NCI-H748 (cell line): ENCODE data around the gene TRIM44.

Source experiments
- DNase-seq: peaks from one replicate; lab custom pipeline; 2025; ENCODE audit not compliant: unreplicated experiment; lab: John Stamatoyannopoulos, UW

Gene TRIM44

DNA sequence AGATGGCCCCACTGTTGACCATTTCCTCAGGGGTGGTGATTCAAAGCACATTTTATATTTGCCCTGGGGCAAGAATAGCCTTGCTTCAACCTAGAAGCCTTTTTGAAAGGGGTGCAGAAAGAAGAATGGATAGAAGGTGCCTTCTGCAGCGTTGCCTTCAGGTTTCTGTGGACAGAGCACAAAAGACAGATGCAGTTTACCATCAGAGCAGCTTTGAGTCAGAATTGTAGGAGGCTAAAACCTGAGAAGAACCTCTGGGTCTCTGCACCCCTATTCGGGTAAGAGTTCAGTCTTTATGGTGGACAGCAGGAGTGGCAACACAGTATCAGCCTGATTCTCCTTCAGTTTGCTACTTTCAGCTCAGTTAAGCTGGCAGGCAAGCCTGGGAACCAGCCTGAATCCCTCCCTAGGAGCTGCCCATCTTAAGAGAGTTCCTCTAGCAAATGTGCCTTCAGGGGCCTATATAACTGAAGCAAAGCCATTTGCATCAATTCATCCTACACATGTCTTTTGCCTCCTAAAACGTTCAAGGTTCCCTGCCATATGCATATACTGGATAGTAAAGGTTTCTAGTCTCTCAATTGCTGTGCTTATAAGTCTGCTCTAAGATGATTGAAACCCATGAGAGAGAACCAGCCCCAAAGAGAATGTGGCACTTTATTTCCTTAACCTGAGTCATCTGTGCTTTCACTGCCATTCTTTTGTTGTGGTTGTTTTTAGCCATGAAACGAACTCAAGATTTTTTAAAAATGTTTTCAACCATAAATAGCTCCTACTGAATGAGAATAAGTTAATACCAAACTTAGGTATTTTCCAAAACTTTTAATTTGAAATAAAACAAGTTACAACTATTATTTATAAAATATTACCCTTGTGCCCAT is 123.0 kb downstream of the TRIM44 start:
- DNase-seq, result no peak

- DNase-seq, result no peak
Observed at GRCh38 chr11:35786188-35786587, 123.6 kb downstream of the TRIM44 start.

DNA sequence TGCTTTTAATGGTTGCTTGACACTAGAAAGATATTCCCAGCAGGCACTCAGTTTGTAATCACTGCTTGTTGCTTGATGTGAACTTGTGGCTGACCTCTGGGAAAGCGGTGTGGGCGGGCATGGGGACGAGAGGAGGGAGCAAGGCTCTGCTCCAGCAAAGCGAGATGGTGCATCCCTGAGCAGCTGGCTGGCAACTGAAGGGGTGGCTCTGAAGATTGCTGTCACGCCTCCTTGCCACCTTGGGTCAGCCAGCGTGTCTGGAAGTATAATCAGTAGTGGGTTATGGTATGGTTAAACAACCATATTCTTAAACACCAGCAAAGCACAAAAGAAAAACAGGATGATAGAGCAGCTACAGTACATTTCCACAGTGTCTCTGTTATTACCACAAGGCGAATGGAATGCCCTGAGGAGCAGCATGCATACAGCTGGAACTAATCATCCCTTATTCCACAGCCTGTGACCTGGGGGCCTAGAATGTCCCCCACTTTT is 124.5 kb downstream of the TRIM44 start:
- peak; percentile 43 for DNase-seq

DNA sequence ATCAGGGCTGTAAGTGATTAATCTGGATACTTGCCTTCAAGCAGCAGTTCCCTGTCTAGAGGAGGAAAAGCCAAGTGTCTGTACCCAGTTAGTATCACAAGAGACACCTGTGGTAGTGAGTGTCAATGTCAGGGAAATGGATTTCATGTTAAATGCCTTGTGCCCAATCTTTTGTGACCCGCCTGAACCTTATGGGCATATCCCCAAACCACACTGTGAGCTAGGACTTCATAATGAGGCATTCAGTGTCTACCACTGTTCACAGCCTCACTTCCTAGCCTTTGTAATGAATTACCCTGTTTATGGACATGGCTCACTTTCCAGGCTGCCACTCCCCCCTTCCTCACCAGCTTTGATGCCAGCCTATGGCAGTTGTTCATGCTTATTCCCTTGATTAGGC is 125.1 kb downstream of the TRIM44 start:
- DNase-seq, result no peak

- DNase-seq, result peak; percentile 74
Observed at GRCh38 chr11:35791088-35791958, 128.7 kb downstream of the TRIM44 start.

GRCh38 chr11:35792148-35792845 is 129.7 kb downstream of the TRIM44 start:
- no peak for DNase-seq

GRCh38 chr11:35792846-35793192 is 130.2 kb downstream of the TRIM44 start:
- DNase-seq, result no peak

DNA sequence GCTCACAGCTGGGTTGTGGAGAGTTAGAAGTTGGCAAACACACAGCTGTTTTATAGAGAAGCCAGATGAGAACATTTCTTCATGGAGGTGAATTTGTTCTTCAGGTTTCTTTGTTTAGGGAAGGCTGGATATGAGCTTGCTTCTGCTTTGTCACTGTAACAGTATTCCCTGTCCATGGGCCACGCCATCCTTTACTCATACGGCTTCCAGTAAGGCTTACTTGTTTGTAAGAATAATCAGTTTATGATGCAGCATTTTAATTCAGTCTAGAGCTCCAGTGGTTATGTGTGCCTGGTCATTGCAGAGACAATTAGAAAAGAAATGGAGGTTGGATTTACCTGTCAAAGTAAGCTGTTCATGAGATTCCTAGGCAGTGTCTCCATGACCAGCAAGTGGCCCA is 131.8 kb downstream of the TRIM44 start:
- DNase-seq, result no peak

GRCh38 chr11:35794850-35795249 is 132.3 kb downstream of the TRIM44 start:
- DNase-seq, result no peak

GRCh38 chr11:35796562-35796961 is 134.0 kb downstream of the TRIM44 start:
- no peak for DNase-seq

GRCh38 chr11:35798423-35798822 is 135.8 kb downstream of the TRIM44 start:
- DNase-seq, result no peak

- no peak for DNase-seq
Observed at GRCh38 chr11:35798983-35799382, 136.4 kb downstream of the TRIM44 start.

- no peak for DNase-seq
Observed at GRCh38 chr11:35799655-35800054, 137.1 kb downstream of the TRIM44 start.

- no peak for DNase-seq
Observed at GRCh38 chr11:35800970-35801953, 138.7 kb downstream of the TRIM44 start.

GRCh38 chr11:35802221-35802620 is 139.6 kb downstream of the TRIM44 start:
- DNase-seq, result no peak

- no peak for DNase-seq
Observed at GRCh38 chr11:35802672-35803071, 140.1 kb downstream of the TRIM44 start.

GRCh38 chr11:35803115-35803514 is 140.5 kb downstream of the TRIM44 start:
- peak; percentile 19 for DNase-seq

DNA sequence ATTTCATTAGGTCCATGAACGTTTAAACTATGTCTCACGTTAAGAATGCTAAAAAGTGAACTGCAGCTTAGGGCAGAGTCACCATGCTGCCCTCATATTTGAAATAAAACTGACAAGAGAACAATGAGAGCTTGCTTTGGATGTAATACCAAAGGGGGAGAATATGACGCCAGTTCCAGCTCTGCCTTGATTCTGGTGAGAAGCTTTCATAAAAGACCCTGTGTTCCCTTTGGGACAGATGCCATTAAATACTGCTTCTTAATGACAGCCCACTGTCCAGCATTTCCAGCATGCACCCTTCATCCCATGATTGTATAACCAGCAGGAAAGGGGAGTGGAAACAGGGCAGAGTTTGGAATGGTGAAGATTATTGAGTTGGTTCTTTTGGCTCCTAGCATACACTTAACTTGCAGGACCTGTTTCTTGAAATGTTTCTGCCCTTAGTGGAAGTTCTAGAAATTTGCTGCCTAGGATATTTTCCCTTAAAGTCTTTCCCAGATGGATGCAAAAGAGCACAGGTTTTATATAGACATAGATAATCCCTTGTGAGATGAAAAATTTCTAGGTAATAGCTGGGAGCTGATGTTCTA is 142.0 kb downstream of the TRIM44 start:
- no peak for DNase-seq

DNA sequence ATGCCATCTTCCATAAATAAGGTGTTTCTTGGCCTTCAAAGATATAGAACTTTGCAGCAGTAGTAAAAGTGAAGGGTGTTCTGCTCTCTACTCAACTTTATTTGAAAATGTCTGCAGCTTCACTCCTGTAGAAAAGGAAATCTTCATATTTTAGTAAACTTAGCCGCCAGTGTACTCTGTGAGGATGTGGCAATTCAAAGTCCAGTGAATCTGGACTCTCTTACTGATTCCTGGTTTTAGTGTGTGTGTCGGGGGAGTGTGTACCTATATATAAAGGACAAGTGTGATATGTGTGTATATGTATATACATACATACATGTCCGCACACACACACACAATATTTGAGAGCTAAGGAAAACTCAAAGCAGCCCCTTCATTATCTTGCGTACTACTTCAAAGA is 147.0 kb downstream of the TRIM44 start:
- DNase-seq, result no peak
